ENCODE measurements around the gene ZNF280D. TPM values are rescaled to one million over a fixed set of nuclear protein-coding genes. Genes with fewer than 3 reads are reported as not detected.

Gene ZNF280D
- total RNA-seq, 3 donors from 2014 or later = 66.1 to 94.8 (median 86.5) TPM

GRCh38 chr15:56677271-56677670, 56.0 kb downstream of the ZNF280D start:
- TF ChIP-seq POLR2A (IDR thresholded peaks at IDR 0.05) (no peak), CTCF (IDR thresholded peaks at IDR 0.05) (no peak), POLR2AphosphoS5 (IDR thresholded peaks at IDR 0.05) (no peak)
- H3K36me3 ChIP-seq = peaks cover 4% of the 10 kb centered on the region
- H3K4me3 ChIP-seq = no peak overlapping the region
- H3K9me3 ChIP-seq = no peaks in the 10 kb centered on the region
- no peaks in the 10 kb centered on the region for H3K27me3 ChIP-seq
- H3K4me1 ChIP-seq = no peaks in the 10 kb centered on the region
- DNase-seq (ENCODE audit: low spot score in 2 of 2) = no peak
- intact Hi-C loops (cut with DNase I; ENCODE audit: low total_unique reads) = no loop called here
- no peak overlapping the region for H3K27ac ChIP-seq

GRCh38 chr15:56675930-56676329, 57.4 kb downstream of the ZNF280D start:
- Histone ChIP-seq H3K27ac (no peak overlapping the region), H3K4me1 (no peaks in the 10 kb centered on the region), H3K27me3 (no peaks in the 10 kb centered on the region), H3K4me3 (no peak overlapping the region), H3K36me3 (no peaks in the 10 kb centered on the region), H3K9me3 (no peaks in the 10 kb centered on the region)
- DNase-seq (ENCODE audit: low spot score in 2 of 2) = no peak
- TF ChIP-seq CTCF (IDR thresholded peaks at IDR 0.05) (no peak), POLR2AphosphoS5 (IDR thresholded peaks at IDR 0.05) (no peak), POLR2A (IDR thresholded peaks at IDR 0.05) (no peak)
- intact Hi-C loops (cut with DNase I; ENCODE audit: low total_unique reads) = no loop called here

- no peaks in the 10 kb centered on the region for H3K4me1 ChIP-seq
- DNase-seq (ENCODE audit: low spot score in 2 of 2) = no peak
- H3K4me3 ChIP-seq = no peak overlapping the region
- H3K27me3 ChIP-seq = no peaks in the 10 kb centered on the region
- H3K36me3 ChIP-seq = no peaks in the 10 kb centered on the region
- intact Hi-C loops (cut with DNase I; ENCODE audit: low total_unique reads) = no loop called here
- no peak overlapping the region for H3K27ac ChIP-seq
- no peak for TF ChIP-seq POLR2AphosphoS5 (IDR thresholded peaks at IDR 0.05)
- TF ChIP-seq CTCF (IDR thresholded peaks at IDR 0.05) = no peak
- no peak for TF ChIP-seq POLR2A (IDR thresholded peaks at IDR 0.05)
- H3K9me3 ChIP-seq = no peaks in the 10 kb centered on the region
Measured at GRCh38 chr15:56674857-56675256, 58.5 kb downstream of the ZNF280D start.

- Histone ChIP-seq H3K4me3 (no peak overlapping the region), H3K4me1 (no peaks in the 10 kb centered on the region), H3K9me3 (no peaks in the 10 kb centered on the region), H3K27me3 (no peaks in the 10 kb centered on the region), H3K36me3 (no peaks in the 10 kb centered on the region), H3K27ac (no peak overlapping the region)
- TF ChIP-seq POLR2AphosphoS5 (IDR thresholded peaks at IDR 0.05) (no peak), POLR2A (IDR thresholded peaks at IDR 0.05) (no peak), CTCF (IDR thresholded peaks at IDR 0.05) (no peak)
- no peak for DNase-seq (ENCODE audit: low spot score in 2 of 2)
- intact Hi-C loops (cut with DNase I; ENCODE audit: low total_unique reads) = no loop called here
Measured at GRCh38 chr15:56672721-56673120, 60.6 kb downstream of the ZNF280D start.

- intact Hi-C loops (cut with DNase I; ENCODE audit: low total_unique reads) = no loop called here
- no peak overlapping the region for H3K27ac ChIP-seq
Measured at GRCh38 chr15:56667517-56667916, 65.8 kb downstream of the ZNF280D start.

More at GRCh38 chr15:56667517-56667916, 65.8 kb downstream of the ZNF280D start:
- Histone ChIP-seq H3K36me3 (peaks cover 6% of the 10 kb centered on the region), H3K4me1 (no peaks in the 10 kb centered on the region), H3K4me3 (no peak overlapping the region), H3K27me3 (no peaks in the 10 kb centered on the region), H3K9me3 (no peaks in the 10 kb centered on the region)
- DNase-seq (ENCODE audit: low spot score in 2 of 2) = no peak
- TF ChIP-seq CTCF (IDR thresholded peaks at IDR 0.05) (no peak), POLR2A (IDR thresholded peaks at IDR 0.05) (no peak), POLR2AphosphoS5 (IDR thresholded peaks at IDR 0.05) (no peak)
